ENCODE measurements around the gene RUNDC1.

DNA sequence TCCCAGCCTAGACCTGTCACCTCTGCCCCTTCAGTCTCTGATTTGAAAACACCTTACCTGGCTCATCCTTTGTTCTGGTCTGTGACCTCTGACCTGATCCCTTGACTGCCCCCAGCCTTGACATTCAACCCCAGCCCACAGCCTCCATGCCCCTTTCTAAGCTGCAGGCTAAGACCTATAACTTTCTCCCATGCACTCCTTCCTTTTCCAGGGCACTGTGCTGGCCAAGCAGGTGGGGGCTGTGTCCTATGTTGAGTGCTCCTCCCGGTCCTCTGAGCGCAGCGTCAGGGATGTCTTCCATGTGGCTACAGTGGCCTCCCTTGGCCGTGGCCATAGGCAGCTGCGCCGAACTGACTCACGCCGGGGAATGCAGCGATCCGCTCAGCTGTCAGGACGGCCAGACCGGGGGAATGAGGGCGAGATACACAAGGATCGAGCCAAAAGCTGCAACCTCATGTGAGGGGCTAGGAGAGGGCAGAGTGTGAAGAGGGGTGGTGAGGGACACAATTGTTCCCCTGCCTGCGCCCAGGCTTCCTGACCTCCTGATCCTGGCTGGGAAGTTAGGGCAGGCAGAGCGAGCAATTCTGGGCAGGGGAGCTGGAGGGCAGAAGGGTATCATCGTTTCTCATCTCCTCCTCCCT lies 48.0 kb downstream of the RUNDC1 start:
- TF ChIP-seq, protein P1, sequence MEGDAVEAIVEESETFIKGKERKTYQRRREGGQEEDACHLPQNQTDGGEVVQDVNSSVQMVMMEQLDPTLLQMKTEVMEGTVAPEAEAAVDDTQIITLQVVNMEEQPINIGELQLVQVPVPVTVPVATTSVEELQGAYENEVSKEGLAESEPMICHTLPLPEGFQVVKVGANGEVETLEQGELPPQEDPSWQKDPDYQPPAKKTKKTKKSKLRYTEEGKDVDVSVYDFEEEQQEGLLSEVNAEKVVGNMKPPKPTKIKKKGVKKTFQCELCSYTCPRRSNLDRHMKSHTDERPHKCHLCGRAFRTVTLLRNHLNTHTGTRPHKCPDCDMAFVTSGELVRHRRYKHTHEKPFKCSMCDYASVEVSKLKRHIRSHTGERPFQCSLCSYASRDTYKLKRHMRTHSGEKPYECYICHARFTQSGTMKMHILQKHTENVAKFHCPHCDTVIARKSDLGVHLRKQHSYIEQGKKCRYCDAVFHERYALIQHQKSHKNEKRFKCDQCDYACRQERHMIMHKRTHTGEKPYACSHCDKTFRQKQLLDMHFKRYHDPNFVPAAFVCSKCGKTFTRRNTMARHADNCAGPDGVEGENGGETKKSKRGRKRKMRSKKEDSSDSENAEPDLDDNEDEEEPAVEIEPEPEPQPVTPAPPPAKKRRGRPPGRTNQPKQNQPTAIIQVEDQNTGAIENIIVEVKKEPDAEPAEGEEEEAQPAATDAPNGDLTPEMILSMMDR (IDR thresholded peaks at IDR 0.05) = no peak
- no peak for TF ChIP-seq SIN3A (IDR thresholded peaks at IDR 0.05; ENCODE audit: borderline replicate concordance, insufficient read depth, low read depth, low read length)
- TF ChIP-seq TCF7L2 (IDR thresholded peaks at IDR 0.05; ENCODE audit: low read depth, low read length) = no peak
- TF ChIP-seq POLR2AphosphoS5 (IDR thresholded peaks at IDR 0.05; ENCODE audit: low read depth, low read length) = no peak
